ENCODE data around the gene TMEM255B.

DNA sequence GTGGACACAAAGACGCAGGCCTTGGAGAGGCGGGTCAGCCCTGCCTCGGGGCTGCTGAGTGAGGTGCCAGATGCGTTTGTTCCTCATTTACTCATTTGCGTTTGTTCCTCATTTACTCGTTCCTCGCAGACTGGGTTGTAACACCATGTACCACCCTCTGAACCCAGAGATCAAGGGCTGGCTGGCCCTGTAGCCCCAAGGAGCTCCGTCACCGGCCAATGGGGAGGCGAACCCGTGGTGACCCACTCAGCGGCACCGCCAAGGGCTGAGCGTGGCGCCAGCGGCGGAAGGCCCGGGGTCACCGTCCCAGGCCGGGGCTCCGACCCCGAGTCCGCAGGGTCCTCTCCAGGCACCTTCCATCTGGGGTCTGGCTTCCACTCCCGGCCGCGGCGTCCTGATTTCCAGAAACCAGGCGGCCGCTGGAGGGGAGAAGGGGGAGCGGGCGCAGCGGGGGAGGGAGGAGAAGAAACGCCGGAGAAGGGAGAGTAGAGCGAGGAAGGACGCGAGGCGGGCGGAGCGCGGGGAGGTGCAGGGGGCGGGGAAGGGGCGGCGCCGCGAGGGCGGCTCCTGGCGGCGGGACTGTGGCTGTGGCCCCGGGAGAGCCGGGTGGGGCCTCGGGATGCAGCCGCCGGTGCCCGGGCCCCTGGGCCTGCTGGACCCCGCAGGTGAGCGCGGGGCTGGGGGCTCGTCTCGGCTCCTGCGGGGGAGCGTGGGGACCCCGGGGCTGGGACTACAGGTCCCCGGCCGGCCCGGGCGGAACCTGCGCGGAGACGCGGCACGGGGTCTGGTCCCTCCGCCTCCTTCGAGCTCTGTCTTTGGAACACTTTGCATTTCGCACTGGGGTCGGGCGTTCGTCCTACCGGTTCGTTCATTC is at the start of gene TMEM255B:
- TF ChIP-seq, protein P1, sequence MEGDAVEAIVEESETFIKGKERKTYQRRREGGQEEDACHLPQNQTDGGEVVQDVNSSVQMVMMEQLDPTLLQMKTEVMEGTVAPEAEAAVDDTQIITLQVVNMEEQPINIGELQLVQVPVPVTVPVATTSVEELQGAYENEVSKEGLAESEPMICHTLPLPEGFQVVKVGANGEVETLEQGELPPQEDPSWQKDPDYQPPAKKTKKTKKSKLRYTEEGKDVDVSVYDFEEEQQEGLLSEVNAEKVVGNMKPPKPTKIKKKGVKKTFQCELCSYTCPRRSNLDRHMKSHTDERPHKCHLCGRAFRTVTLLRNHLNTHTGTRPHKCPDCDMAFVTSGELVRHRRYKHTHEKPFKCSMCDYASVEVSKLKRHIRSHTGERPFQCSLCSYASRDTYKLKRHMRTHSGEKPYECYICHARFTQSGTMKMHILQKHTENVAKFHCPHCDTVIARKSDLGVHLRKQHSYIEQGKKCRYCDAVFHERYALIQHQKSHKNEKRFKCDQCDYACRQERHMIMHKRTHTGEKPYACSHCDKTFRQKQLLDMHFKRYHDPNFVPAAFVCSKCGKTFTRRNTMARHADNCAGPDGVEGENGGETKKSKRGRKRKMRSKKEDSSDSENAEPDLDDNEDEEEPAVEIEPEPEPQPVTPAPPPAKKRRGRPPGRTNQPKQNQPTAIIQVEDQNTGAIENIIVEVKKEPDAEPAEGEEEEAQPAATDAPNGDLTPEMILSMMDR (conservative IDR thresholded peaks at IDR 0.05) = no peak
- TF ChIP-seq EZH2 (IDR thresholded peaks at IDR 0.05; ENCODE audit: low read depth) = no peak
